HG03432 (cell line): ENCODE measurements around the gene CROCC2.

Experiments used
- ATAC-seq: cut with Tn5 transposase; IDR thresholded peaks from one replicate; pipeline ENCODE4 v1.9.1; 2021; ENCODE audit warnings: mild to moderate bottlenecking, moderate library complexity; ENCODE audit not compliant: unreplicated experiment

The CROCC2 gene

DNA sequence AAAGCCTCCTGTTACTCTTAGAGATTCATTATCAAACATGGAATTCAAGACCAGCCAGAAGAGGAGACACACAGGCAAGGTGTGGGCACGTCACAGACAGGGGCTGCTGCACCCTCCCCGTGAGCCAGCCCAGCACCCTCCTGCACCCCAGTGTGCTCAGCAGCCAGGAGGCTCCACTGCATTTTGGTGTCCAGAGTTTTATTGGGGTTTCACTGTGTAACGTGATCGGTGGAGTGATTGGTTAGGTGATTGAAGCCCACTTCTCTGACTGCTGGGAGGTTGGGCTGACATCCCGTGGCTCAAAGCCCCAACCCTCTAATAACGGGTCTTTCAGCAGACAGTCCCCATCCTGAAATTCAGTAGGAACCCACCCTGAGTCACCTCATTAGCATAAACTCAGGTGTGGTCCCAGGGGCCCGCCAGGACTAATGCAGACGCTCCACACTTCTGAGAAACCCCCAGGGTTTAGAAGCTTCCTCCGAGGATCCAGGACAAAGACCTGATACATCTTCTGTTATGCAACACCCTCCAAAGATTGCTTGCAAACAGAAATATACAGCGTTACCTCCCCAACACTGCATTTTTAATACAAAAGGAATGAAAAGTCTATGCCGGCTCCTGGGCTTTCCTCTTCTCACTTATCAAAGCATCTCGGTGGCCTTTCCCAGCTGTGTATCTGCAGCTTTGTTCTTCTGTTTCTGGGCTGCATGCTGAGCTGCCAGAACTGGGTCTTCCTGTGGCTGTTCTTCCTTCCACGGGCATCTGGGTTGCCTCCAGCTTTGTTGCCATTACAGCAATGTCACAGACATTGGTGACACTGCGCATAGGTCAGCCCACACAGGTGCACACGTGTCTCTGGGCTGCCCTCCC lies 48.5 kb downstream of the CROCC2 start:
- no peak for ATAC-seq

DNA sequence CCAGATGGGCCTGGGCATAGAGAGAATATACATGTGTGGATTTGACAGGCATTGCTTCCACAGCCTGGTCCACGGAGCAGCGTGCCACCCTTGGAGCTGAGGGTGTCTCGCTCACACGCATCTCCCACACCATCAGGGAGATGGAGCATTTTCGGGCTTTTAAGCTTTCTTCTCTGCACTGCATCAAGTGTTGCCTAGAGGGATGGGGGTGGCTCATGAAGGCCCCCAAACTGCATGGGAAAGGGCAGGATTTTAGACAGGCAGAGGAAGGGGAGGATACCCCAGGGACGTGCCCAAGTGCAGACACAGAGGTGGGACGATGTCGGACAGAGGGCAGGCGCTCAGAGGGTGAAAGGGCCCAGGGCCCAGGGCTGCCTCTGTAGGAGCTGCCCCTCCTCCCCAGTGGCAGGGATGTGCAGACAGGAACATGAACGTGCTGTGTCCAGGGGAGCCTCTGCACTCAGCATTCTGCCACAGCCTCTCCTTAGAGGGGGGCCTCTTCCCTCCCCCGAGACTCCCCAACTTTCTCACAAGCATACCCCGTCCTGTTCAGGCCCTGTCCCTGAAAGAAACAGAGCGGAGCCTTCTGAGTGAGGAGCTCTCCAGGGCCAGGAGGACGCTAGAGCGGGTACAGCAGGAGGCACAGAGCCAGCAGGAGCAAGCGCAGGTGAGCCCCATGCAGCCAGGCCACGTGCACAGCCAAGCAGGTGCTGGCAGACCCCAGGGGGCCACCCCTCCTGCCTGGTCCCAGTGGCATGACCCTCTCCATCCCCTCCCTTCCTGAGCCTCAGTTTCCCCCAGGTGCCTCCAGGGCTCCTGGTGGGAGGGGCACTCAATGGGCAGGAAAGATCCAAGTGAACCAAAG lies 49.4 kb downstream of the CROCC2 start:
- ATAC-seq, result no peak

DNA sequence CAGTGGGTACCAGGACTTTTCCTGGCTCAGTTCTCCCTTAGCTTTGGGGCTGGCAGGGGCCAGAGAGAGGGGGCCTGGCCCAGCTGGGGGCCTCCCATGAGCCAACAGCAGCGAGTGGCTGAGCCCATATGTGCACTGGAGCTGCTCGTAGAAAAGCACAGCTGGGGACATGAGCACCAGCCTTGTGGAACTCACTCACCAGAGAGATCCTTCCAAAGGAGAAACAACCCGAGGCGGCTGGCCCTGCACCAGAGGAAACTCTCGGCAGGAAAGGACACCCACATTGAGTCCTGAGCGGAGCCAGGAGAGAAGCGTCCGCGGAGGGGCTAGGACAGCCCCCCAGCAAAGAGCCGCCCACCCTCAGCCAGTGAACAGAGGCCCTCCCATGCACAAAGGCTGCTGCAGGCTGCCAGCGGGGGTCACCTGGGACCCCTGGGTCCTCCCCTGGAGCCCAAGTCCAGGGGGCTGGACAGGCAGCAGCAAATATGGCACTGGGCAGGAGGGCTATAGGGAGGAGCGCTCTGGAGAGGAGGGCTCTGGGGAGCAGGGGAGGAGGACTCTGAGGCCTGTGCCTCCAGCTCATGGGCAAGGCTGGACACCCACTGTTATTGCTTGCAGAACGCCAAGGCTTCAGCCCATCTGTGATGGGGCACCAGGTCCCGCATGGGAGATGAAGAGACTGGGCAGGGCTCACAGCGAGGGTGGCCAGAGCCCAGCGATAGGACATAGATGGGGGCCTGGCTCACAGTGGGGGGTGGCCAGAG lies 50.2 kb downstream of the CROCC2 start:
- ATAC-seq, result no peak

DNA sequence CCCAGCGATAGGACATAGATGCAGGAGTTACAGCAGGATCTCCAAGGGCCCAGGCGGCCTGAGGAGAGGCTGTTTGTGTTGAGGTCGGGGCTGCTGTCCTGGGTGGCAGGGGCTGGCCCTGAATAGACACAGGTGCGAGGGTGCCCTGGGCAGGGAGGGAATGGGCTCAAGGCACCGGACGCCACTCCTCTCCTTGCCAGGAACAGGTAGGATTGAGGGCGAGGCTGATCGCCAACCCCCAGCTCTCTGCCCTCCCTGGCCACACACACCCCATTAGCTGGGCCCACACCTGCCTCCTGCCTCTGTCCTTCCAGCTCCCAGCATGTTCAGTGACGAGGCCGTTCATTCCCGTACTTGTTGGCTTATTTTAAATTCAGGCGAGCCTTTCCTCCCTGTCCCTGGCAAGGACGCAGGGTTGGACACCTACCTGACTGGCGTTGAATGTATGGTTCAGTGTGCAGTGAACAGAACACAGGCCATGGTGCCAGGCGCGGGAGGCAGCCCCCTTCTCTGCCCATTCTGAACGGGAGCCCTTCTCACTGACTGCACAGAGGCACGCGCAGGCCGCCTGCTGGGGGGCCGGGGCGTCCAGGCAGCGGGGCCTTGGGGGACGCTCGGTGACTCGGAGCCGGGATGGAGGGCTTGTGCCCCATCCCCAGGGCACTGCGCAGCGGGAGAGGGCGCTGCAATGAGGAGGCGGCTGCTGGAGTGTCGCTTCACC lies 51.0 kb downstream of the CROCC2 start:
- no peak for ATAC-seq

DNA sequence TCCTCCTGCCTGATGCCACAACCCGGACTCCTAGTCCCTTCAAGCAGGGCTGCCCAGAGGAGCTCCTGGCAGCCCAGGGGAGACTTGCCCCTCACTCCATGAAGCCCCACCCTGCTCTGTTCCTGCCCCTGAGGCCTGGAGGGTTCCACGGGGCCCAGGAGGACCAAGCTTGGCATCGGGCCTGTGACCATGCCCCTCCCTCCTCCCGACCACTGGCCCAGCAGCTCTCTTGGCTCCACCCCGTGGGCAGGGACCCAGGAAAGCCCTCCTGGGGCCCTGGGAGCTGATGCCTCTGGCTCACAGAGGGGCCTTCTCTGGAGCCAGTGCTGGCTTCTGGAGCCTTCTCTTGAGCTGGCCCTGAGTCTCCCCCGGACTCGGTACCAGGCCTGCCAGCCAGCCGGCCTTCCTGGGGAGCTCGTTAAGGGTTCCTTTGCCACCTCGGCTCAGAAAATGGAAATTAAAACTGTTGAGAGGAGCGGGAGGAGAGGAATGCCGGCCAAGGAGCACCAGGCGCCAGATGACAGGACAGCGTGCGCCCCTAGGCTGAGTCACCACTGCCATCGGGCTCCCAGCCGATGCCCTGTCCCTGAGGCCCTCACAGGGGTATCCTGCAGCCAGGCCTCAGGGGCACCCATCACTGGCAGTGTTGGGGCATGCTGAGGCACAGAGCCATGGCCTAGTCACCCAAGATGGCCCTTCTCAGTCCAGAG lies 51.7 kb downstream of the CROCC2 start:
- ATAC-seq, result no peak

DNA sequence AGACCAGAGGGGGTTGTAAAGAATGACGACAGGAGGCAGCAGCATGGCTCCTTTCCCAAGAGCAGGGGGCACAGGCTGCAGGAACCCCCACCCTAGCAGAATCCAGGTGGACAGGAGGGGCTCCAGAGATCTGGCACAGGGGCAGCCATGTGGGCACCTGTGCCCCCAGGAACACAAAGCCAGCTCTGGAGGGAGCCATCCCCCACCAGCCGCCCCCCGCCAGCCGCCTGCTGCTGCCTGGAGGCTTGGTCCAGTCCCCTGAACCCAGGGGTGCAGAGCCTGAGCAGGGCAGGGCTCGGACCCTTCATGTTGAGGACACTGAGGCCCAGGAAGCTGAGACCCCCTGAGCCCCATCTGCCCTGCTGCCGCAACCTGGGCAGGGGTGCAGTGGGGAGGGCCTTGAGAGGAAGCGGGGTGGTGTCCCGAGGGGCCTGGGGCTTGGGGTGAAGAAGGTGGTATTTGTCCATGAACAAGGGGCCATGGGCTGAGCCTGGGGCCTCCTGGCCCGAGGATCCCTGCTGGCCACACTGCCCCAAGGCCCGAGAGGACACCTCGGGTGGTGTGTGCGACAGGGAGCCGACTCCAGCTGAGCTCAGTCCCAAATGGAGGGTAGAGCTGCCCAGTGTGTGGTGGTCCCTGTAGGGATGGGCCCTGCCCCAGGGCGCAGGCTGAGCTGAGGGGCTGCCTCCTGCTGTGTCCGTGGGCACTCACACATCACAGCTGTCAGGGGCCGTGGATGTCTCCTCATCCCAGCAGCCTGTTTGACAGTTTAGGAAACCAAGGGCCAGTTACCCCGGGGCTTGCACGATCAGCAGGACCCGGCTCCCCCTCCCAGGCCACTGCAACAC lies 52.5 kb downstream of the CROCC2 start:
- no peak for ATAC-seq

DNA sequence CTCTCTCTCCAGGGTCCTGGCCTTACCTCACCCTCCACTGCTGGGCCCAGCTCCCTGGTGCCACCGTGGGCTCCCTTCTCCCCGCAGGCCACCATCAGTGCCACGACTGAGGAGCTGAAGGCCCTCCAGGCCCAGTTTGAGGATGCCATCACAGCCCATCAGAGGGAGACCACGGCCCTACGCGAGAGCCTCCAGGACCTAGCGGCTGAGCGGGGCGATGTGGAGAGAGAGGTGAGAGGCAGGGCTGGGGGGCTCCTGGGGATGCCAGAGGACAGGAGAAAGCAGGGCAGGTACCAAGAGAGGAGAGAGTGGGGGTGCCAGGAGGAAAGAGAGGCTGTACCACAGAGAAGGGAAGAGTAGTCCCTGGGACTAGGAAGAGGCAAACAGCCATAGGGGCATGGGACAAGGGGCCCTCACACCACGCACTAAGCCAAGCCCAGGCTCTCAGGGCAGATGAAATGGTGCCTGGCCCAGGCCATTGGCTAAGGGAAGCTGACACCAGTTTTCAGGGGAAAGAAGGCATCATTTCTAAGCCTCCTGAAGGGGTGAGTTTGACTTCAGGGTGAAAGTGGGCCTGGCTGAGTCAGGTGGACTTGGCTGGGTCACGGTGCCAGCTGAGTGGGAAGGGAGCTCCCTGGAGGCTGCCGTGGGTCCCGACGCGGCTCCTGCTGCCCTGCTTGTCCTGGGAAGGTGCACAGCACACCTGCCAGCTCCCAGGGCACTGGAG lies 53.2 kb downstream of the CROCC2 start:
- ATAC-seq, result no peak

DNA sequence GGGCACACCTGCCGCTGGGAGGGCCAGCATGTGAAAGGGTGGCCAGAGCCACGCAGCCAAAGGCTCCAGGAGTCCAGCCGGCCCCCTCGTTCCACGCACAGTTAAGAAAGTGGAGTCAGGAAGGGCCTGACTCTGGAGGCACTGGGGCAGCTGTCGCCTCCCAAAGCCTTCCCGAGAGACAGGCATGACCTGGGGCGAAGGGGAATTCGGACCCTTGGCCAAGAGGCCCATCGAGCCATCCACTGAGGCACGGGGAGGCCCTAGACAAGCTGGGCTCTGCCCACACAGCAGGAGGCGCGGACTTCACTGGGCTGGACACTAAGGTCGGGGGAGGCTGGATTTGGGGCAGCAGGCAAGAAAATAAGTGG lies 53.8 kb downstream of the CROCC2 start:
- ATAC-seq, result no peak

DNA sequence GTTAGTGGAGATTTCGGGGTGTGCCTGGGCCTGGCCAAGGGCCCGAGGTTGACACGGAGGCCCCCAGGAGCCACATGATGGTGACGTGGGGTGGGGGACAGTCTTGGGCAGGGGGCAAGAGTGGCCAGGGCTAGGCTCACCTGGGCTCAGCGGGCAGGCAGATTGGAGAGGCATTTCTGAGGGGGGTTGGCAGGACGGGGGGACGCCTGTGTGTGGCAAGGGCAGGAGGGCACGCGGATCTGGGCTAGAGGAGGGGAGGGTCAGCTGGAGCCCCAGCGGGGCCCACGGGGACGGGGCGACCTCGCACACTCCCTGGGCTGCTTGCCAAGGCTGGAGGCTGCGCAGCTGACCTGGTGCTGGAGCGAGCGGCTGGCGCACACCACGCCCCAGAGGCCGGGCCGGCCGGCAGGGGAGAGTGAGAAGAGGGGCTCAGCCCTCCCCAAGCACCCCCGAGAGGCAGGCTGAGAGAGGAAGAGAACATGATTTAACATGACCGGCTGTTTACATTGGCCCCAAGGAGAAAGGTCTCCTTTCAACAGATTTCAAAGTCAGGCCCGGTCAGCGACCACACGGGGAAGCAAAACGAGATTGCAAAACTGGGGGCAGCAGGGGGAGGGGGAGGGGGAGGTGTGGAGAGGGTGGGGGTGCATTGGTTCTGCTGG lies 54.3 kb downstream of the CROCC2 start:
- ATAC-seq, result no peak

DNA sequence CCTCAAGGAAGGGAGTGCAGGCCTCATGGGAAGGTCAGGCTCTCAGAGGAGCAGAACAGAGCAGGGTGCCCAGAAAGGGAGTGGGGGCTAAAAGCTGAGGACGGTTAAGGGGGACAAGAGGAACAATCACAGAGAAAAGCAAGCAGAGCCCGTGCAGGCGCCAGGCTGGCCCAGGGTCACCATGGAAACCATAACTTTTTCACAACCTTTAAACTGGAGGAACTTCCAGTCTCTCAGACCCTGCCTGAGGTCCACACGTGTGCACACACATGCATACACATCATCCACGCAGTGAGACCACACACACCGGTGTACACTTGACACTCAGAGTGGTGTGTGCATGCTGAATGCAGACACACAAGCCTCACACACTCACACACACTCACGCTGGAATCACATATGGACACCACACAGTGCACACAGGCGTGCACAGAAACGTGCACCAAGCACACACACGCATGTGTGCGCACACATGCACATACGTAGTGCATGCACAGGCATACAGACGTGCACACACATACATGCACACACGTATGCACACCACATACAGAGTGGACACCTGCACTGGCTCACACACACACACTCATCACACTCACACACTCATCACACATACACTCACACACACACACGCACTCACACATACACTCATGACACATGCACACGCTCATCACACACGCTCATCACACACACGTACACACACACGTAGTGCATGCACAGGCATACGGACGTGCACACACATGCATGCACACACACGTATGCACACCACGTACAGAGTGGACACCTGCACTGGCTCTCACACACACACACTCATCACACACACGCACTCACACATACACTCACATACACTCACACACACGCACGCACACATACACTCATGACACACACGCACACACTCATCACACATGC lies 55.1 kb downstream of the CROCC2 start:
- no peak for ATAC-seq

DNA sequence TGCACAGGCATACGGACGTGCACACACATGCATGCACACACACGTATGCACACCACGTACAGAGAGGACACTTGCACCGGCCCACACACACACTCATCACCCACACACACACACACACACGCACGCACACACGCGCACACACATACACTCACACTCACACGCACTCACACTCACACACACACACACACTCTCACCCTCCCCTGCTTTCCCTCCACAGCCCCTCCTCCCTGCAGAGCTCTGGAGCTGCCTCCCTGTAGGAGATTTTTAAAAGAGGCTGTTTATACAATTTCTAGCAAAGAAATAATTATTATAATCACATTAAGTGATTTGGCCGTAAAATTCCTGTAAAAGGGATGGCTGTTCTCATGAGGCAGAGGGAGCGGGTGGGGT lies 55.8 kb downstream of the CROCC2 start:
- ATAC-seq, result no peak

DNA sequence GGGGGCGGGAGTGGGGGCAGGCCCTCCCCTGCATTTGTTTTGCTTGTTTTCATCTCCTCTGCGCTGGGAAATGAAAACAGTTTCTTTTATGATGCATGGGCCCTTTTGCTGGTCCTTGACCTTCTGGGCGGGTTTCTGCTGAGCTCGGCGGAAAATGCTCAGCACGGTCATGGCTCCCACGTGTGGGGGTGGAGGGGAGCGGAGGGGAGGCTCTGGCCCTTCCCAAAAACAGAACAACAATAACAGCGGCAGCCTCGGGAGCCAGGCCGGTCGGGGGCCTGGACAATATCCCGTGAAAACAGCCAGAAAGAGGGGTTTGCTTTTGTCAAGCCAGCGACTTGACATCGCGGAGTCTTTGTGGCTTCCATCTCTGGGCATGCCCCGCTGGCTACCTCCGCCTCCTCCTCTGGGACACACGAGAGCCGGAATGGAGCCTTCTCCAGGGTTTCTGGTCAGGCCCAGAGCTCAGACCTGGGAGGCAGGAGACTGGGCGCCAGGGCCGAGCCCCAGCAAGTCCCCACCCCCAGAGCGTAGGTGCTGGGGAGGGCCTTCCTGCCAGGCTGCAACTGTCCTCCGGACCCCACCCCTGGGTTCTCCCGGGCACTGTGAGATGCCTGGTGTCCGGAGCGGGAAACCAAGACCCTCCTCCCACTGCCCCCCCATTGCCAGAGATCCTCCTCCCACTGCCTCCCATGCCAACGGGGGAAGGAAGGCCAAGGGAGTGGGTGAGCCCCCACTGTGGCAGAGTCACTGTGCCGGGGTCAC lies 56.3 kb downstream of the CROCC2 start:
- ATAC-seq, result no peak

DNA sequence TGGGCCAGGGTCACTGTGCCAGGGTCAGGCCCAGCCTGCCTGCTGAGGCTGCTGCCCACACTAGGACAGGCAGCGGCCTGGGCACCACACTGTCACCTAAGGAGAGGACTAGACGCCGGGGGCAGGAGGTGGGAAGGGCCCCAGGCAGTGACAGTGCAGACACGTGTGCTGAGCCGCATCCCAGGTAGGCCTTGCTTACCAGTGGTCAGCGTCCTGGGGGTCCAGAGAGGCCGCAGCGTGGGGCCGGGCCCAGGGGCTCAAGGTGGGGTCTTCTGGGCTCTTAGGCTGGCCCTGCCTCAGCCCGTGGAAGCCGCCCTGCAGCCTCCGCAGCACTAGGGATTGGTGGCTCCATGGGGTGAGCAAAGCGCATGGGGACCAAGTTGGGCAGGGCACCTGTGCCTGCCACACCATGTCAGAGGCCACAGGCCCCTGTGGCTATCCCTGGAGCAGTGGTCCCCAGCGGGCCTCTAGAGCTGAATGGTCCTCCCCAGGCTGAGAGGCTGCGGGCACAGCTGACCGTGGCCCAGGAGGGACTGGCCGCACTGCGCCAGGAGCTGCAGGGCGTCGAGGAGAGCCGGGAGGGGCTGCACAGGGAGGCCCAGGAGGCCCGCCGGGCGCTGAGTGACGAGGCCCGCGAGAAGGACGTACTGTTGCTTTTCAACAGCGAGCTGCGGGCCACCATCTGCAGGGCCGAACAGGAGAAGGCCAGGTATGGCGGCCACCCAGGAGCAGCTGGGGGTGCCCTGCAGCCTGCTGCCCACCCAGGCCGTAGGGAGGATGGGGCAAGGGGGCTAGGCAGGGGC lies 57.1 kb downstream of the CROCC2 start:
- ATAC-seq, result no peak

DNA sequence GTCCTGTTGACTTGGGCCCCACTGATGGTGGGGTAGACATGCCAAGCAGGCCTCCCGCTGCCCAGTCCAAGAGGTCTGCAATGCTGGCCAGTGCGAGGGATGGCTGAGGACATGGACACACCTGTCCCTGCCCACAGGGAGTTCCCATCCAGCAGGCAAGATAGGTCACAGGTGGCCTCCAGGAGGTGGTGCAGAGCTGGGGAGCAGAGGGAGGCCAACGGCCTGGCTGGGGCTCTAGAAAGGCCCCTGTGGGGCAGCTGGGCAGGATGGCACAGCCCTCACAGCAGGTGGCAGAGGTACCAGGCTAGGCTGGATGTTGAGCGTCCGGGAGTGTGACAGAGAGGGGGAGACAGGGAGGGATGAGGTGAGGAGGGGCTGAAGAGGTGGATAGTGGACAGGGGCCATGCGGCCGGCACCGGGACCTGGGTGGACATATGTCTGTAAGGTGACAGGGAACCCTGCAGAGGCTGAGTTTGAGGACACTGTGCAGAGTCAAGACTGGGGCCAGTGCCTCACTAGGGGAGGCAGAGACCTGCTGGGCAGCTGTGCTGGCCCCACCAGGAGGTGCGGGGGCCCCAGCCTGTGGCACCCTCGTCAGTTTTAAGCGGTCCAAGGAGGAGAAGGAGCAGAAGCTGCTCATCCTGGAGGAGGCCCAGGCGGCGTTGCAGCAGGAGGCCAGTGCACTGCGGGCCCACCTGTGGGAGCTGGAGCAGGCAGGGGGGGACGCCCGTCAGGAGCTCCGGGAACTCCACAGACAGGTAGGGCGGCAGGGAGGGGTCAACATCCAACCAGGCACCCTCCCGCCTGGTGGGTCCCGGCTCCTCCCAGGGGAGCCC lies 58.0 kb downstream of the CROCC2 start:
- no peak for ATAC-seq
